Hematopoietic multipotent progenitor cell treated with erythropoietin and hydrocortisone succinate and interleukin-3 and kit ligand, for 4 days (in vitro differentiated cells): ENCODE data around the gene GSTP1.
"Not testable (repeated sequence)": the region's sequence is repeated elsewhere in the genome, so short reads cannot be mapped to it uniquely, and the experiment has no call there.

ENCODE experiments used
- DNase-seq: peaks from one replicate; pipeline ENCODE4 v3.0.0-alpha.2; 2015

The GSTP1 gene

DNA sequence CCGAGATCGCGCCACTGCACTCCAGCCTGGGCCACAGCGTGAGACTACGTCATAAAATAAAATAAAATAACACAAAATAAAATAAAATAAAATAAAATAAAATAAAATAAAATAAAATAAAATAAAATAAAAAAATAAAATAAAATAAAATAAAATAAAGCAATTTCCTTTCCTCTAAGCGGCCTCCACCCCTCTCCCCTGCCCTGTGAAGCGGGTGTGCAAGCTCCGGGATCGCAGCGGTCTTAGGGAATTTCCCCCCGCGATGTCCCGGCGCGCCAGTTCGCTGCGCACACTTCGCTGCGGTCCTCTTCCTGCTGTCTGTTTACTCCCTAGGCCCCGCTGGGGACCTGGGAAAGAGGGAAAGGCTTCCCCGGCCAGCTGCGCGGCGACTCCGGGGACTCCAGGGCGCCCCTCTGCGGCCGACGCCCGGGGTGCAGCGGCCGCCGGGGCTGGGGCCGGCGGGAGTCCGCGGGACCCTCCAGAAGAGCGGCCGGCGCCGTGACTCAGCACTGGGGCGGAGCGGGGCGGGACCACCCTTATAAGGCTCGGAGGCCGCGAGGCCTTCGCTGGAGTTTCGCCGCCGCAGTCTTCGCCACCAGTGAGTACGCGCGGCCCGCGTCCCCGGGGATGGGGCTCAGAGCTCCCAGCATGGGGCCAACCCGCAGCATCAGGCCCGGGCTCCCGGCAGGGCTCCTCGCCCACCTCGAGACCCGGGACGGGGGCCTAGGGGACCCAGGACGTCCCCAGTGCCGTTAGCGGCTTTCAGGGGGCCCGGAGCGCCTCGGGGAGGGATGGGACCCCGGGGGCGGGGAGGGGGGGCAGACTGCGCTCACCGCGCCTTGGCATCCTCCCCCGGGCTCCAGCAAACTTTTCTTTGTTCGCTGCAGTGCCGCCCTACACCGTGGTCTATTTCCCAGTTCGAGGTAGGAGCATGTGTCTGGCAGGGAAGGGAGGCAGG is at the start of gene GSTP1:
TSS of gene GSTP1 (plus strand) at position 566 of the 958 bp plus-strand sequence. CDS start at position 598, 32 bp downstream.
- peak; percentile 95 for DNase-seq

DNA sequence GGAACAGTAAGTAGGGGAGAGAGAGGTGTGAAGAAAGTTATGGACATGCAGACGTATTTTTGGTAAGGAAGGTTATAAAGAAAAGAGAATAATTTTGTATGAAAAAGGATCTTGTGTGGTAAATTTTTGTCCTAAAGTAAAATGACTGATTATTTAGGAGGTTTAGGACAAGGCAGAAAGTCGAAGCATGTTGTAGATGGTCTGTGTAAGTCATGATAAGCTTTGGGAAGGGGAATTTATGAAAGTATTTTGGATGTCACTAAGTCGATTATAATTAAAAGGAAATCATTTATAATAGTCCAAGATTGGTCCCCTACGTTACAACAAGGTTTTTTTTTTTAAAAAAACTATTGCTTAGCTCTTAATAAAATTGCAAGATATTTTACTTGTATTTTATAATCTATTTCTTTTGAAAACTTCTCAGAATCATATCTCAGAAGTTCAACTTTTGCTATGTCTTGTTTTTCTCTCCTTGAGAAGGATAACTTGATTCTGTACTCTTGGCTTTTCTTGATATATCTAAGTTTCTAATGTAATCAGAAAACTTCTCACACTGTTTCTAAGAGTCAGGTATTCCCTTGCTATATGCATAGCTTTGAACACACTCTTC is 49.4 kb upstream of the GSTP1 start:
- DNase-seq: peak; percentile 17

GRCh38 chr11:67535561-67535960 is 48.1 kb upstream of the GSTP1 start:
- no peak for DNase-seq

GRCh38 chr11:67538306-67538705 is 45.3 kb upstream of the GSTP1 start:
- DNase-seq: no peak

DNA sequence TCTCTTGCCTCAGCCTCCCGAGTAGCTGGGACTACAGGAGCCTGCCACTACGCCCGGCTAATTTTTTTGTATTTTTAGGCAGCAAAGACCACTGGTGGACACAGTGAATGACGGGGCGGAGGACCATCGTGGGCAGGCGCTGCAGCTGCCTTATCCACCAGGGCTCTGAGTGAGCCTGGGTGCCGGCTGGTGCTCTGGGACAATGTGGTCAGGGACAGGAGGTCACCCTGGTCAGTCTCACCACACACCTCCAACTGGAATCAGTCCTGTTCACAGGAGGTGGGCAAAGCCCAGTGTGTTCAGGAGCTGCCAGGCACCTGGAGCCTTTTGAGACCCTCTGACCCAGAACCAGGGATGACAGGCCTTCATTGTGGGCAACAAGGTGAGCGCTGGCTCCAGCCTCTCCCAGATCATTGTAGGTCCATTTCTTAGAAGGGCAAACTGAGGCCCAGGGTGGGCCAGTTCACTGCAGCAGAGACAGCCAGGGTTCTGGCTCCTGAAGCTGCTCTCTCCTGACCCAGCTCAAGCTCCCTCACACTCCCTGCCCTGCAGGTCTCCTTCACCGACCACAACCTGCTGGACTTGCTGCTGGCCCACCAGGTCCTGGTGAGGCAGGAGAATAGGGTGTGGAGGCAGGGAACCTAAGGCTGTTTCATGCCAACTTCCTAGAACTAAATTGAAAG is 44.6 kb upstream of the GSTP1 start:
- DNase-seq: no peak

- DNase-seq: peak; percentile 15
These were observed 44.1 kb upstream of the GSTP1 start for GRCh38 chr11:67539550-67539949.

GRCh38 chr11:67541198-67541597 is 42.4 kb upstream of the GSTP1 start:
- no peak for DNase-seq

DNA sequence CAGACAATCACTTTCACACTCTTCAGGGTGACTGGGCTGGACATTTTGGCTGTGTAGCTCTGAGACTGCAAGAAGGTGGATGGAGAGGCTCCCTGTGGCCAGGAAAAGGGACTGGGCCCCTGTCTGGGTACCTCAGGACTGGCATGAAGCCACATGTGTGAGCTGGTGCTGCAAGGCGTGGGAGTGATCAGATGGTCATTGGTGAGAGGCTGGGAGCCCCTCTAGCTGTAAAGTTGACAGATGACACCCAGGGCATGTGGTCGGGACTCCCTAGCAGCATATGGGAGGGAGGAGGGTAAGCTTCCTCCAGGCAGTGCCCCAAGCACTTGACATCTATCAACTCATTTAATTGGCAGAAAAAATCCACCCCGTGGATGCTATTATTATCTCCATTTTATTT is 41.4 kb upstream of the GSTP1 start:
- DNase-seq: no peak

DNA sequence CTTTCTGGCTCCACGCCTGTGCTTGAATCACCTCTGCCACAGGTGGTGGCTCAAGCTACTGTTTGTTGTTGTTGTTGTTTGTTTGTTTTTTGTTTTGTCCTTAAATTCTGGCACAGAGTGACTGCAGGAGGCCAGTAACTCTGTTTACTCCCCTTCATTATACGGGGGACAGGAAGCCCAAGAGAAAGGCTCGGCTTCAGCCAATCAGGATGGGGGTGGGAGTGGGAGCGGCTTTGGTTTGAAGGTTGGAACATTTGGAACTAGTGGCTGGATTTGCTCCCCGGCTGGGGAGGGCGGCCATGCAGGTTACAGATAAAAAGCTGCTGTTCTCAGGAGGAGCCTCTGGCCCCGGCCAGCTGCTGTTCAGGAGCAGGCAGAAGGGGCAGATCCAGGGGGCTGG is 40.6 kb upstream of the GSTP1 start:
- no peak for DNase-seq

DNA sequence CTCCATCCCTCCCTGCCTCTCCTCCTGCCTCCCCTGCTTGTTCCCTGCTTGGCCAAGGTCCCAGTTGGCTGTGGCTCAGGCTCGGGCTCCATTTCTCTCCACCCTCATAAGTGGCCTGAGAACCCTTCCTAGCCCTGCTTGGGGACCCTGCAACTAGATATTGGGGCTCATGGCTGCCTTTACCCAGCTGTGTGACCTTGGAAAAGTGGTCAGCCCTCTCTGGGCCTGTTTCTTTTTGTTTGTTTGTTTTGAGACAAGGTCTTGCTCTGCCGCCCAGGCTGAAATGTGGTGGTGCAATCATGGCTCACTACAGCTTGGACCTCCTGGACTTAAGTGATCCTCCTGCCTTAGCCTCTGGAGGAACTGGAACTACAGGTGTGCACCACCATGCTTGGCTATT is 40.0 kb upstream of the GSTP1 start:
- no peak for DNase-seq

- no peak for DNase-seq
These were observed 38.9 kb upstream of the GSTP1 start for GRCh38 chr11:67544616-67545242.

DNA sequence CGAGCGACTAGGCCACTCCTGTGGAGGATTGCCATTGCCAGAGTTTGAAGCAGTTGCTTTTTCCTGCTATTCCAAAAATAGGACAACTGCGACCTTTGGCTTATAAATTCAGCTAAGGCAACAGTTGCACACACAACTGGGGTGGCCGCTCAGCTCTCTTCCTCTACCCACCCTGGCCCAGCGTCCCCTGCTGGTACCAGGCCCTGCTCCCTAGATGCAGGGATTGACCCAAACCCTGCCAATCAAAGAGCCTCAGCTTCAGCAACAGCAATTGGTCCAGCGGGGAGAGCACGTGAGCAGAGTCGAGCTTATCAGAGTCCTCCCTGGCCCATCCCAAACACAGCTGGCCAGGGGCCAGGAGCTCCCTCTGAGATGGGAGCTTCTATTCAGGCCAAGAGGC is 38.3 kb upstream of the GSTP1 start:
- peak; percentile 53 for DNase-seq

- not testable (repeated sequence) for DNase-seq
These were observed 35.5 kb upstream of the GSTP1 start for GRCh38 chr11:67548112-67548511.

GRCh38 chr11:67548555-67549110 is 35.0 kb upstream of the GSTP1 start:
- DNase-seq: no peak

- no peak for DNase-seq
These were observed 32.5 kb upstream of the GSTP1 start for GRCh38 chr11:67551127-67551526.

- DNase-seq: not testable (repeated sequence)
These were observed 31.9 kb upstream of the GSTP1 start for GRCh38 chr11:67551697-67552096.

- no peak for DNase-seq
These were observed 27.4 kb upstream of the GSTP1 start for GRCh38 chr11:67556244-67556643.

DNA sequence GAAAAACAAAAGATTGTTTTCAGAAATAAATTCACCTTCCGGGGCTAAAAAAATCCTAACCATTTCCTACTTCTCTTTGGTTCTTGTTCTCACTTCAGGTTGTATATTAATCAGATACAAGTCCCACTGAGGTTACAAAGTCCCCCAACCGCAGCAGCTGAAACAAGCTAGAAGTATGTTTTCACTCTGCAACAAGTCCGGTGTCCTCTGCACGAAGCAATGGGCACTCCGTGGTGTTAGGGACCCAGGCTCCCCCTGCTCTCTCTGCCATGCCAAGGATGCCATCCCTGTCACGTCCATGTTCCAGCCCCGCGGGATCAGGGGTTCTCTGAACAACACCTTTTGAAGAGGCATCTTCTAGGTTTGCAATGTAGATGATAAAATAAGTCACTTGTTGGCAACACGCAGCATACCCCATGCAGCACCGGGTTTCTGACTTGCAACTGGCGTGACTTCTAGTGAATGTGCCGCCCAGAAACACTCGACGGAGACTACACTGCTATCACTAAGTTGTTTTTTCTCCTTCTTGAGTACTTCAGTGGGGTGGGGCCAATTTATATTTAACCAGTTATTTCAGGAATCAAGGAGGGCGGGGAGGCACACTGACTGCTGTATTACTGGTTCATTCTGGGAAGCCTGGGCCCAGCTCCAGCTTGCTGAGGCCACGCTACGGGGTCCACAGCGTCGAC is 25.4 kb upstream of the GSTP1 start:
- DNase-seq: no peak

DNA sequence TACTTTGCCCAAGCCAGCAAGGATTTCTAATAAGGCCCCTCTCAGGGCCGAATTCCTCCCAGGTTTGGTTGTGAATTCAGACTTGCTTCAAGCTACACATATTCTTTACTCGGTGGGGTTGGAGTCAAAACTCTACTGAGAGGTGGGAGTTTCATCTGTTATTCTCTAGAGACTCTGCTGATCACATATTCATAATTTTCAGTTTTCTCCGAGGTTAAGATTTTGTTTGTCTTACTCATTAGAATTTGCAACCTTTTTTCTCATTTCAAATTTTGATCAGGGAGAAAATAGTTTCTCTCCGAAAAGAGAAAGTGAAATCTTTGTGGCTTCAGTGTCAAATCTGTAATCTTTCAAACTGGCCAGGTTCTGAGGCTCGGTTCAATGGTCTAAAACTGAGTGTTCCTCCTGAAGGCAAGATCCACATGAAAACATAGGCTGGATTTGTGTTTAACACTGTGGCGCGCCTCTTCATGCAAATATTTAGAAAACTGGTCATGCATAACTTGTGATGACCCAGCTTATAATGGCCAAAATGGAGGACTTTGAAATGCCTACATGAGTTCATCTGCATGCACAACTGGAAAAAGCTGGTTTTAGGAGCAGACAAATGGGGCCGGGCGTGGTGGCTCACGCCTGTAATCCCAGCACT is 21.5 kb upstream of the GSTP1 start:
- no peak for DNase-seq

DNA sequence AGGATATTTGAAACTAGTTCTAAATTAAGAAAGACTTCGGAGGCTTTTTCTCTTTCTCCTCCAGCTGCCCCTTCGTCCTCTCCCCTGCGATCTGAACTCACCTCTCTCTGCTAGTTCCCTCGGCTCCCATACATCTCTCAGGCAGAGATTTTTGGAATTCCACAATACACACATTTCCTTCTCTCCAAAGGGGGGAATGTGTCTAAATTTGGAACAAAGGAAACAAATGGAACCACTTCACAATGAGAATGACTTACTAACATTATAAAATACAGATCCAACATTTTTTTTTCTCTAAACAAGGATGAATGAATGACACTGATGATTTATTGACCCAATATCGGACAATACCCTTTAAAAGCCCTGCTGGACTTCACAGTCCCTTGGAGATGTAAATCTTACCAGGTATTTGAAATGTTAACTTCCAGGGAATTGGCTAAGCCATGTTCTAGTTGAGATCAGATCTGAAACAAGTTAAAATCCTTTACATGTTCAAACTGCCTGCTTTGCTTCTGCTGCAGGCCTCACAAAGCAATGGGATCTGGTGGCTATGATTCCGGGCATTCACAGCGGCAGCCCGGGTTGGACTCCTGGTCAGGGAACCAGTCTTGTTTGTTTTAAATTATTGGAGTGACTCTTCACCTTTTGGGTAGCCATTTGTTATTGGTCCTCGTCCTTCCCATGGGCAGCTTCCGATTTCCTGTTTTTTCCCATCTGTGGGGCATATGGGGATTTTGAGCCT is 20.5 kb upstream of the GSTP1 start:
- DNase-seq: no peak

GRCh38 chr11:67563705-67564114 is 19.9 kb upstream of the GSTP1 start:
- not testable (repeated sequence) for DNase-seq
